Tibial nerve (tissue), 4 donors: ENCODE measurements around the gene DHX30.

Experiments
- CTCF ChIP-seq, 5 experiments: fragments of 200-600 bp in 3 of 5; fragments of 450-650 bp in 2 of 5; sonication (generic) in 3 of 5; IDR thresholded peaks; one replicate each; pipeline ENCODE4 v1.5.1; 2016 to 2019; ENCODE audit warnings: antibody characterized with exemption in 5 of 5, mild to moderate bottlenecking in 3 of 5, moderate library complexity in 2 of 5
- EP300 ChIP-seq, 2 donors: sonication (generic); formaldehyde crosslinking; IDR thresholded peaks; one replicate each; pipeline ENCODE4 v1.6.1; 2017; ENCODE audit warnings: antibody characterized with exemption in 2 of 2, mild to moderate bottlenecking in 1 of 2
- POLR2A ChIP-seq, 2 donors: fragments of 450-650 bp; IDR thresholded peaks; one replicate each; pipeline ENCODE4 v1.6.1; 2017; ENCODE audit warnings: antibody characterized with exemption in 2 of 2, mild to moderate bottlenecking in 2 of 2, moderate library complexity in 2 of 2

GRCh38 chr3:47782446-47783308, 20.3 kb upstream of the DHX30 start:
- no peak for TF ChIP-seq POLR2A (IDR thresholded peaks at IDR 0.05)
- TF ChIP-seq CTCF (IDR thresholded peaks at IDR 0.05): no peak
- TF ChIP-seq EP300 (IDR thresholded peaks at IDR 0.05): no peak
